Lower leg skin (tissue), 4 donors: ENCODE data around the gene FABP1. TPM values are rescaled to one million over a fixed set of nuclear protein-coding genes. Genes with fewer than 3 reads are reported as not detected.

Experiments
- DNase-seq, 2 donors: peaks; one replicate each; pipeline ENCODE4 v3.0.0-alpha.2; 2019; ENCODE audit warnings: low spot score in 2 of 2
- H3K4me3 ChIP-seq: fragments of 200-600 bp; sonication (generic); 2 replicates; pipeline ENCODE4 v1.5.1; 2017; ENCODE audit warnings: mild to moderate bottlenecking, low read depth; ENCODE audit not compliant: poor library complexity, severe bottlenecking
- CTCF ChIP-seq, 3 donors: fragments of 450-650 bp; IDR thresholded peaks; one replicate each; pipeline ENCODE4 v1.5.1; 2016; ENCODE audit warnings: antibody characterized with exemption in 3 of 3, mild to moderate bottlenecking in 3 of 3, moderate library complexity in 2 of 3
- POLR2A ChIP-seq, 2 donors: fragments of 450-650 bp; IDR thresholded peaks; one replicate each; pipeline ENCODE4 v1.6.1; 2016 to 2017; ENCODE audit warnings: antibody characterized with exemption in 2 of 2, mild to moderate bottlenecking in 1 of 2, moderate library complexity in 1 of 2
- WGBS, 2 donors: methylation state at CpG; one replicate each; pipeline ENCODE4 v1.1.5; 2018; 5-methylcytosine and 5-hydroxymethylcytosine counted together
- intact Hi-C: fragments of 100-400 bp; cut with DNase I; formaldehyde crosslinking; loops from one replicate; pipeline ENCODE4 v1.15.0; 2023; ENCODE audit warnings: low total_unique reads
- total RNA-seq, 4 donors: library from RNA; depleted of rRNA; stranded (reverse); fragments of >200 nt; gene quantifications; one replicate each; pipeline ENCODE4 v1.1.0, GENCODE V29; 2016

The FABP1 gene
- total RNA-seq, 4 donors from 2014 or later: not detected

- intact Hi-C loops: no loop called here
- DNase-seq: no peak
- no peak for TF ChIP-seq CTCF (IDR thresholded peaks at IDR 0.05)
- TF ChIP-seq POLR2A (IDR thresholded peaks at IDR 0.05): no peak
- no peak overlapping the region for H3K4me3 ChIP-seq
- WGBS, 2 donors: 53 to 74% methylated on average over 4 of the region's 4 CpGs
Measured at GRCh38 chr2:88108796-88109195, 19.1 kb downstream of the FABP1 start.

DNA sequence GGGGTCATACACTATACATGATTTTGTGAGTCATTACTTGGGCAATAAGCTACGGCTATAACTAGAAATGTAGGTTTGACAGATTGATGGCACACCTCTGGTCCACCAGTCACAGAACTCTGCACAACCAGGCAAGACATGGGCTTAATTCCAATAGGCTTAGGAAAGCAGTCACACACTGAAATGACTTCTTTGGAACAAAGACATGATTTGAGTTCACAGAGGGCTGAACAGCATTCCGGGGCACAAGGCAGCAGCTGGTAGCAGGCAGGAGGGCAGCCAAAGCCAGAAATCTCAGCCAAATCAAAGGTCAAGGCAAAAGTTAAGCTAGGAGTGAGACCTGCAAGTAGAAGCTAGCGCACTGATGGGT is 27.4 kb downstream of the FABP1 start:
- TF ChIP-seq POLR2A (IDR thresholded peaks at IDR 0.05) (no peak), CTCF (IDR thresholded peaks at IDR 0.05) (no peak)

GRCh38 chr2:88099798-88100488 is 27.9 kb downstream of the FABP1 start:
- 25 to 32% methylated on average over 5 of the region's 5 CpGs for WGBS, 2 donors
- TF ChIP-seq POLR2A (IDR thresholded peaks at IDR 0.05) (no peak), CTCF (IDR thresholded peaks at IDR 0.05) (no peak)
- no peak overlapping the region for H3K4me3 ChIP-seq
- intact Hi-C loops: no loop called here
- no peak for DNase-seq

More for the DNA sequence above, 27.4 kb downstream of the FABP1 start:
- 54 to 61% methylated on average over 3 of the region's 3 CpGs for WGBS, 2 donors
- intact Hi-C loops: no loop called here
- H3K4me3 ChIP-seq: no peak overlapping the region
- DNase-seq: no peak

- intact Hi-C loops: no loop called here
- DNase-seq: no peak
- no peak overlapping the region for H3K4me3 ChIP-seq
- TF ChIP-seq POLR2A (IDR thresholded peaks at IDR 0.05): no peak
Measured at GRCh38 chr2:88098558-88098900, 29.3 kb downstream of the FABP1 start.

GRCh38 chr2:88097891-88098557 is 29.8 kb downstream of the FABP1 start:
- H3K4me3 ChIP-seq: no peak overlapping the region
- TF ChIP-seq POLR2A (IDR thresholded peaks at IDR 0.05) (no peak), CTCF (IDR thresholded peaks at IDR 0.05) (no peak)
- 94 to 97% methylated on average over 4 of the region's 4 CpGs for WGBS, 2 donors
- intact Hi-C loops: no loop called here
- no peak for DNase-seq

DNA sequence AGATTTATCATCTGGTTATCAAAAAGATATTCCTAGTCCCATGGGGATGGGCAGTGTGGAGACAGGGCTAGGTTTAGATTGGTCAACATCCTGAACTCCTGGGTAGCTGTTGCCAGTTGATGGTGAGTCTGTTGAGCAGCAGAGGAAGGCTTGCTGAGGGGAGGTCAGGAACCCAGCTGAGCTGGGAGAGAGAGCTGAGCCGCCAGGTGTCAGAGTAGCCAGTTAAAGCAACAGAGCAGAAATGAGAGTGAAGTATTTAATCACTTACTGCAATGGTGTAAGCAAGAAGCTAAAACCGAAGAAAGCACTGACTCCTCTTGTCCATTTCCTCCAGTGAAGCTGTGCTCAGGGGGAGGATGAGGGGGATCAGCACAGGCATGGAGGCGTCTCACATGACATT is 30.7 kb downstream of the FABP1 start:
- H3K4me3 ChIP-seq: no peak overlapping the region
- 79 to 81% methylated on average over 3 of the region's 3 CpGs for WGBS, 2 donors
- TF ChIP-seq POLR2A (IDR thresholded peaks at IDR 0.05): no peak
- no peak for TF ChIP-seq CTCF (IDR thresholded peaks at IDR 0.05)
- no peak for DNase-seq
- intact Hi-C loops: no loop called here
